WTC11 (cell line): Measurements from ENCODE around the gene CTXN1. TPM values are rescaled to one million over a fixed set of nuclear protein-coding genes. Genes with fewer than 3 reads are reported as not detected.

Experiments
- ATAC-seq: fragments of 200-7000 bp; cut with Tn5 transposase; 2 replicates; pipeline ENCODE4 v1.10.0; 2021; ENCODE audit warnings: mild to moderate bottlenecking, moderate library complexity
- CTCF ChIA-PET: fragments of 300-600 bp; sonication (Branson Sonifier 250); formaldehyde crosslinking; loops from one replicate; lab custom pipeline; 2021; ENCODE audit warnings: antibody characterized with exemption; lab: Charles Lee
- POLR2A ChIA-PET: fragments of 350-600 bp; sonication (Branson Sonifier 250); formaldehyde crosslinking; loops from one replicate; lab custom pipeline; 2021; ENCODE audit warnings: antibody characterized with exemption; lab: Charles Lee
- DNase-seq: peaks from one replicate; pipeline ENCODE4 v3.0.0; 2021; ENCODE audit warnings: low spot score
- H3K27ac Mint-ChIP-seq: 2 replicates; pipeline ENCODE4 v1.8.0; 2021; ENCODE audit warnings: mixed read lengths
- H3K27me3 Mint-ChIP-seq: 2 replicates; pipeline ENCODE4 v1.8.0; 2021; ENCODE audit warnings: low read depth, mild to moderate bottlenecking, moderate library complexity, mixed read lengths
- H3K36me3 Mint-ChIP-seq: 2 replicates; pipeline ENCODE4 v1.8.0; 2021; ENCODE audit warnings: mixed read lengths
- H3K4me1 Mint-ChIP-seq: 2 replicates; pipeline ENCODE4 v1.8.0; 2022; ENCODE audit warnings: mixed read lengths
- H3K4me3 Mint-ChIP-seq: 2 replicates; pipeline ENCODE4 v1.8.0; 2021; ENCODE audit warnings: mild to moderate bottlenecking, moderate library complexity, mixed read lengths
- H3K9me3 Mint-ChIP-seq: 2 replicates; pipeline ENCODE4 v1.8.0; 2021; ENCODE audit warnings: mixed read lengths
- AR ChIP-seq: fragments of 250-450 bp; sonication (Bioruptor Pico); IDR thresholded peaks from 2 replicates; pipeline ENCODE4 v1.9.0; 2021; ENCODE audit warnings: mild to moderate bottlenecking
- CBFB ChIP-seq: sonication (generic); formaldehyde crosslinking; IDR thresholded peaks from 2 replicates; pipeline ENCODE4 v1.8.1; 2022; ENCODE audit warnings: mild to moderate bottlenecking, low read depth, missing genetic modification reagents
- CDX4 ChIP-seq: fragments of 250-450 bp; sonication (Bioruptor Pico); IDR thresholded peaks from 2 replicates; pipeline ENCODE4 v1.9.0; 2021; ENCODE audit warnings: moderate library complexity, mild to moderate bottlenecking, inconsistent platforms, borderline replicate concordance
- CREB1 ChIP-seq: sonication (generic); formaldehyde crosslinking; IDR thresholded peaks from 2 replicates; pipeline ENCODE4 v1.8.0; 2023; ENCODE audit warnings: mild to moderate bottlenecking, missing genetic modification reagents
- CREM ChIP-seq: sonication (generic); formaldehyde crosslinking; IDR thresholded peaks from 2 replicates; pipeline ENCODE4 v1.8.1; 2022; ENCODE audit warnings: mild to moderate bottlenecking, missing genetic modification reagents, moderate library complexity
- E2F1 ChIP-seq: sonication (generic); formaldehyde crosslinking; IDR thresholded peaks from 2 replicates; pipeline ENCODE4 v1.8.0; 2022; ENCODE audit warnings: mild to moderate bottlenecking, missing genetic modification reagents
- ETV6 ChIP-seq: sonication (generic); formaldehyde crosslinking; IDR thresholded peaks from 2 replicates; pipeline ENCODE4 v1.8.1; 2022; ENCODE audit warnings: mild to moderate bottlenecking, missing genetic modification reagents
- FOXJ3 ChIP-seq: sonication (generic); formaldehyde crosslinking; IDR thresholded peaks from 2 replicates; pipeline ENCODE4 v1.9.0; 2021; ENCODE audit warnings: missing genetic modification reagents, mild to moderate bottlenecking, borderline replicate concordance
- FOXK1 ChIP-seq: sonication (generic); formaldehyde crosslinking; IDR thresholded peaks from 2 replicates; pipeline ENCODE4 v1.8.0; 2022; ENCODE audit warnings: mild to moderate bottlenecking, moderate library complexity, missing genetic modification reagents
- GTF2I ChIP-seq: fragments of 250-450 bp; sonication (Bioruptor Pico); conservative IDR thresholded peaks from 2 replicates; pipeline ENCODE4 v1.4.0; 2021; ENCODE audit warnings: mild to moderate bottlenecking
- HMGA2 ChIP-seq: fragments of 250-450 bp; sonication (Bioruptor Pico); IDR thresholded peaks from 2 replicates; pipeline ENCODE4 v1.4.0; 2021; ENCODE audit warnings: mild to moderate bottlenecking, moderate library complexity
- NFE2L1 ChIP-seq: sonication (generic); formaldehyde crosslinking; IDR thresholded peaks from 2 replicates; pipeline ENCODE4 v1.8.1; 2023; ENCODE audit warnings: missing genetic modification reagents
- SMAD4 ChIP-seq: sonication (generic); formaldehyde crosslinking; IDR thresholded peaks from 2 replicates; pipeline ENCODE4 v1.8.0; 2022; ENCODE audit warnings: mild to moderate bottlenecking, missing genetic modification reagents
- SP1 ChIP-seq: sonication (generic); formaldehyde crosslinking; conservative IDR thresholded peaks from 2 replicates; pipeline ENCODE4 v1.8.1; 2022; ENCODE audit warnings: missing genetic modification reagents
- ZNF138 ChIP-seq: sonication (generic); formaldehyde crosslinking; conservative IDR thresholded peaks from 2 replicates; pipeline ENCODE4 v1.8.1; 2022; ENCODE audit warnings: mild to moderate bottlenecking, moderate library complexity, missing genetic modification reagents
- total RNA-seq: library from RNA; stranded (reverse); gene quantifications from 3 replicates; pipeline ENCODE4 v1.2.3, GENCODE V29; 2021
- TF ChIP-seq, protein P1 (sequence below): sonication (generic); formaldehyde crosslinking; IDR thresholded peaks from 2 replicates; pipeline ENCODE4 v1.8.1; 2022; ENCODE audit warnings: mild to moderate bottlenecking, moderate library complexity, missing genetic modification reagents
- TF ChIP-seq, protein P2 (sequence below): fragments of 250-450 bp; sonication (Bioruptor Pico); IDR thresholded peaks from 2 replicates; pipeline ENCODE4 v2.1.2; 2022; ENCODE audit warnings: mild to moderate bottlenecking, moderate library complexity
- TF ChIP-seq, protein P3 (sequence below): sonication (generic); formaldehyde crosslinking; IDR thresholded peaks from 2 replicates; pipeline ENCODE4 v1.8.1; 2023; ENCODE audit warnings: mild to moderate bottlenecking, moderate library complexity, missing genetic modification reagents

Gene CTXN1
- total RNA-seq, 1 experiment from 2014 or later: 48.2 TPM

- Mint-ChIP-seq H3K36me3 (peaks cover 59% of the 10 kb centered on the region), H3K4me1 (peaks cover 3% of the 10 kb centered on the region), H3K9me3 (no peaks in the 10 kb centered on the region), H3K27me3 (no peaks in the 10 kb centered on the region), H3K4me3 (no peak overlapping the region), H3K27ac (no peak overlapping the region; the same call in 1 of the 2 replicates)
- TF ChIP-seq ETV6 (CRISPR knock-in tag): no peak
- no peak for TF ChIP-seq ZNF138 (CRISPR knock-in tag)
- no peak for TF ChIP-seq E2F1 (CRISPR knock-in tag)
- TF ChIP-seq, protein P1, sequence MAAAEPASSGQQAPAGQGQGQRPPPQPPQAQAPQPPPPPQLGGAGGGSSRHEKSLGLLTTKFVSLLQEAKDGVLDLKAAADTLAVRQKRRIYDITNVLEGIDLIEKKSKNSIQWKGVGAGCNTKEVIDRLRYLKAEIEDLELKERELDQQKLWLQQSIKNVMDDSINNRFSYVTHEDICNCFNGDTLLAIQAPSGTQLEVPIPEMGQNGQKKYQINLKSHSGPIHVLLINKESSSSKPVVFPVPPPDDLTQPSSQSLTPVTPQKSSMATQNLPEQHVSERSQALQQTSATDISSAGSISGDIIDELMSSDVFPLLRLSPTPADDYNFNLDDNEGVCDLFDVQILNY: no peak
- TF ChIP-seq, protein P2, sequence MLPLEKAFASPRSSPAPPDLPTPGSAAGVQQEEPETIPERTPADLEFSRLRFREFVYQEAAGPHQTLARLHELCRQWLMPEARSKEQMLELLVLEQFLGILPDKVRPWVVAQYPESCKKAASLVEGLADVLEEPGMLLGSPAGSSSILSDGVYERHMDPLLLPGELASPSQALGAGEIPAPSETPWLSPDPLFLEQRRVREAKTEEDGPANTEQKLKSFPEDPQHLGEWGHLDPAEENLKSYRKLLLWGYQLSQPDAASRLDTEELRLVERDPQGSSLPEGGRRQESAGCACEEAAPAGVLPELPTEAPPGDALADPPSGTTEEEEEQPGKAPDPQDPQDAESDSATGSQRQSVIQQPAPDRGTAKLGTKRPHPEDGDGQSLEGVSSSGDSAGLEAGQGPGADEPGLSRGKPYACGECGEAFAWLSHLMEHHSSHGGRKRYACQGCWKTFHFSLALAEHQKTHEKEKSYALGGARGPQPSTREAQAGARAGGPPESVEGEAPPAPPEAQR: no peak
- no peak for TF ChIP-seq FOXJ3 (CRISPR knock-in tag)
- no peak for TF ChIP-seq CBFB
- no peak for TF ChIP-seq NFE2L1
- no peak for TF ChIP-seq CDX4
- no peak for TF ChIP-seq FOXK1 (CRISPR knock-in tag)
- no peak for TF ChIP-seq SMAD4 (CRISPR knock-in tag)
- TF ChIP-seq SP1: no peak
- no peak for TF ChIP-seq GTF2I (CRISPR knock-in tag)
- TF ChIP-seq CREB1 (CRISPR knock-in tag): no peak
- no peak for TF ChIP-seq CREM
- TF ChIP-seq AR (CRISPR knock-in tag): no peak
- ChIA-PET POLR2A (no interaction called here), CTCF (interaction anchor here (1.0 kb wide), 1 partner anchor 10 kb away, joined by 3 read pairs; no protein-coding TSS in a partner anchor)
- ATAC-seq (no peak), DNase-seq (no peak)
Observed at GRCh38 chr19:7963566-7963965, 37.6 kb upstream of the CTXN1 start.

- POLR2A ChIA-PET: no interaction called here
- no peak for DNase-seq
- peaks cover 2% of the 10 kb centered on the region; the same call in 1 of the 2 replicates for H3K4me1 Mint-ChIP-seq
- peaks cover 56% of the 10 kb centered on the region for H3K36me3 Mint-ChIP-seq
- TF ChIP-seq HMGA2 (CRISPR knock-in tag): no peak
- TF ChIP-seq, protein P3, sequence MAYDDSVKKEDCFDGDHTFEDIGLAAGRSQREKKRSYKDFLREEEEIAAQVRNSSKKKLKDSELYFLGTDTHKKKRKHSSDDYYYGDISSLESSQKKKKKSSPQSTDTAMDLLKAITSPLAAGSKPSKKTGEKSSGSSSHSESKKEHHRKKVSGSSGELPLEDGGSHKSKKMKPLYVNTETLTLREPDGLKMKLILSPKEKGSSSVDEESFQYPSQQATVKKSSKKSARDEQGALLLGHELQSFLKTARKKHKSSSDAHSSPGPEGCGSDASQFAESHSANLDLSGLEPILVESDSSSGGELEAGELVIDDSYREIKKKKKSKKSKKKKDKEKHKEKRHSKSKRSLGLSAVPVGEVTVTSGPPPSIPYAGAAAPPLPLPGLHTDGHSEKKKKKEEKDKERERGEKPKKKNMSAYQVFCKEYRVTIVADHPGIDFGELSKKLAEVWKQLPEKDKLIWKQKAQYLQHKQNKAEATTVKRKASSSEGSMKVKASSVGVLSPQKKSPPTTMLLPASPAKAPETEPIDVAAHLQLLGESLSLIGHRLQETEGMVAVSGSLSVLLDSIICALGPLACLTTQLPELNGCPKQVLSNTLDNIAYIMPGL: no peak
- peak overlapping the region; percentile 17; the same call in 1 of the 2 replicates for H3K27ac Mint-ChIP-seq
- H3K27me3 Mint-ChIP-seq: no peaks in the 10 kb centered on the region
- CTCF ChIA-PET: no interaction called here
- no peaks in the 10 kb centered on the region for H3K9me3 Mint-ChIP-seq
- H3K4me3 Mint-ChIP-seq: no peak overlapping the region
- ATAC-seq: no peak
Observed at GRCh38 chr19:7962644-7963268, 36.8 kb upstream of the CTXN1 start.
